ENCODE results near the gene HOXA3. TPM values are rescaled to one million over a fixed set of nuclear protein-coding genes. Genes with fewer than 3 reads are reported as not detected.

The HOXA3 gene
- total RNA-seq, 1 donor from 2014 or later = not detected

DNA sequence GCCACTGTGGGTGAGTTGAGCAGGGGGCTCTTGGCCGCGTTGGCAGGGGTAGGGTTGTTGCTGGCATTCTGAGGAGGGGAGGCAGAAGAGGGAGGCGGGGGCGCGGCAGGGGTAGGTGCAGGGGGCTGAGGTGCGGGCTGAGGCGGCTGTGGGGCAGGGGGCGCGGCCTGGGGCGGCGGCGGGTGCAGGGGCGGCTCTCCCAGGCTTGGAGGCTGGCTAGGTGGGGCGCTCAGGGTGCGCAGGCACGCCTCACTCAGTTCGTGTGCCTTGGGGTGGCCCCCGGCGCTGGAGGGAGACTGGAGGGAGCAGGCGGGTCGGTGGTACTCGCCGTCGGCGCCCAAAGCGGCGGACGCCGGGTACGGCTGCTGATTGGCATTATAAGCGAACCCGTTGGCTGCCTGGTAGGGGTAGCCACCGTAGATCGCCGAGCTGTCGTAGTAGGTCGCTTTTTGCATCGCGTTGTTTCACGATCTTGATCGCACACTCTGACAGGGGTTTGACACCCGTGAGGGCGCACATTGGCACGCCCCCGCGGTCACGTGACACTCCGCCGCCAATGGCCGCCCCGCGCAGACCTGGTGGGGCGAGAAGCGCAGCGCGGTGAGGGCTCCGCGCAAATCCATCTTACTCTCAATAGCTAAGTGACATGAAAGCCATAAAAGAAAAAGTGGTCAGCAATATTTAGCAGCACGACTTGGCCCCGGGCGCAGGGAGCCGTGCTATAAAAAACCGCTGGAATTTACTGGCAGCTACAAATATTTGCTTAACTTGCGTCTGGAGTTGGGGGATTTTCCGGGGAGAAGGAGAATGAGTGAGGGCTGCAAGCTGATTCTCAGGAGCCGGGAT lies 42.0 kb downstream of the HOXA3 start:
- Mint-ChIP-seq H3K9me3 (ENCODE audit: unreplicated experiment) (peaks cover 23% of the 10 kb centered on the region), H3K36me3 (ENCODE audit: low read depth, unreplicated experiment) (peaks cover 3% of the 10 kb centered on the region), H3K4me3 (ENCODE audit: unreplicated experiment) (no peak overlapping the region), H3K27ac (ENCODE audit: unreplicated experiment) (peak overlapping the region; percentile 58), H3K27me3 (ENCODE audit: low read depth, unreplicated experiment) (peaks cover 82% of the 10 kb centered on the region), H3K4me1 (ENCODE audit: low read depth, unreplicated experiment) (peaks cover 2% of the 10 kb centered on the region)
- peak overlapping the region; percentile 76 for H3K27ac ChIP-seq (ENCODE audit: low read depth, low read length)
- peaks cover 55% of the 10 kb centered on the region for H3K79me2 ChIP-seq (ENCODE audit: insufficient read depth, low read length)
- no peaks in the 10 kb centered on the region for H3K9me3 ChIP-seq (ENCODE audit: insufficient read depth, low read depth, low read length)
- FAIRE-seq (no peak), DNase-seq (ENCODE audit: low read depth) (peak; percentile 97)
- H3K4me1 ChIP-seq (ENCODE audit: insufficient read depth, low read length) = peaks cover 26% of the 10 kb centered on the region
- H3K9ac ChIP-seq (ENCODE audit: low read length) = peak overlapping the region; percentile 88
- H3K36me3 ChIP-seq (ENCODE audit: insufficient read depth, low read length) = no peaks in the 10 kb centered on the region
- H3K4me3 ChIP-seq (ENCODE audit: insufficient read depth, low read depth, low read length) = peak overlapping the region; percentile 14
- peak overlapping the region; percentile 3 for H2AFZ ChIP-seq (ENCODE audit: low read depth, low read length)
- peak overlapping the region; percentile 91 for H3K4me2 ChIP-seq (ENCODE audit: low read length)
- no peaks in the 10 kb centered on the region for H4K20me1 ChIP-seq (ENCODE audit: insufficient read depth, low read length)
- no peak for TF ChIP-seq EZH2 (IDR thresholded peaks at IDR 0.05; ENCODE audit: insufficient read depth, low read length)
- TF ChIP-seq, protein P1, sequence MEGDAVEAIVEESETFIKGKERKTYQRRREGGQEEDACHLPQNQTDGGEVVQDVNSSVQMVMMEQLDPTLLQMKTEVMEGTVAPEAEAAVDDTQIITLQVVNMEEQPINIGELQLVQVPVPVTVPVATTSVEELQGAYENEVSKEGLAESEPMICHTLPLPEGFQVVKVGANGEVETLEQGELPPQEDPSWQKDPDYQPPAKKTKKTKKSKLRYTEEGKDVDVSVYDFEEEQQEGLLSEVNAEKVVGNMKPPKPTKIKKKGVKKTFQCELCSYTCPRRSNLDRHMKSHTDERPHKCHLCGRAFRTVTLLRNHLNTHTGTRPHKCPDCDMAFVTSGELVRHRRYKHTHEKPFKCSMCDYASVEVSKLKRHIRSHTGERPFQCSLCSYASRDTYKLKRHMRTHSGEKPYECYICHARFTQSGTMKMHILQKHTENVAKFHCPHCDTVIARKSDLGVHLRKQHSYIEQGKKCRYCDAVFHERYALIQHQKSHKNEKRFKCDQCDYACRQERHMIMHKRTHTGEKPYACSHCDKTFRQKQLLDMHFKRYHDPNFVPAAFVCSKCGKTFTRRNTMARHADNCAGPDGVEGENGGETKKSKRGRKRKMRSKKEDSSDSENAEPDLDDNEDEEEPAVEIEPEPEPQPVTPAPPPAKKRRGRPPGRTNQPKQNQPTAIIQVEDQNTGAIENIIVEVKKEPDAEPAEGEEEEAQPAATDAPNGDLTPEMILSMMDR (IDR thresholded peaks at IDR 0.05; ENCODE audit: insufficient read depth, low read depth, low read length) = no peak
- H3K27me3 ChIP-seq (ENCODE audit: insufficient read depth, low read length) = peaks cover 56% of the 10 kb centered on the region

- H3K27me3 Mint-ChIP-seq (ENCODE audit: low read depth, unreplicated experiment) = peaks cover 83% of the 10 kb centered on the region
- no peak overlapping the region for H3K4me3 ChIP-seq (ENCODE audit: insufficient read depth, low read depth, low read length)
- no peaks in the 10 kb centered on the region for H3K9me3 ChIP-seq (ENCODE audit: insufficient read depth, low read depth, low read length)
- no peak for FAIRE-seq
- no peak overlapping the region for H3K4me3 Mint-ChIP-seq (ENCODE audit: unreplicated experiment)
- no peaks in the 10 kb centered on the region for H3K4me1 Mint-ChIP-seq (ENCODE audit: low read depth, unreplicated experiment)
- no peak overlapping the region for H2AFZ ChIP-seq (ENCODE audit: low read depth, low read length)
- peak overlapping the region; percentile 58 for H3K27ac Mint-ChIP-seq (ENCODE audit: unreplicated experiment)
- H3K4me1 ChIP-seq (ENCODE audit: insufficient read depth, low read length) = peaks cover 31% of the 10 kb centered on the region
- peak overlapping the region; percentile 68 for H3K9ac ChIP-seq (ENCODE audit: low read length)
- H3K4me2 ChIP-seq (ENCODE audit: low read length) = peak overlapping the region; percentile 91
- H3K27me3 ChIP-seq (ENCODE audit: insufficient read depth, low read length) = peaks cover 56% of the 10 kb centered on the region
- peaks cover 50% of the 10 kb centered on the region for H3K79me2 ChIP-seq (ENCODE audit: insufficient read depth, low read length)
- H3K36me3 Mint-ChIP-seq (ENCODE audit: low read depth, unreplicated experiment) = peaks cover 3% of the 10 kb centered on the region
- peak; percentile 14 for DNase-seq (ENCODE audit: low read depth)
- peak overlapping the region; percentile 70 for H3K27ac ChIP-seq (ENCODE audit: low read depth, low read length)
- no peaks in the 10 kb centered on the region for H3K36me3 ChIP-seq (ENCODE audit: insufficient read depth, low read length)
- no peak for TF ChIP-seq EZH2 (IDR thresholded peaks at IDR 0.05; ENCODE audit: insufficient read depth, low read length)
- TF ChIP-seq, protein P1 (IDR thresholded peaks at IDR 0.05; ENCODE audit: insufficient read depth, low read depth, low read length) = no peak
- H4K20me1 ChIP-seq (ENCODE audit: insufficient read depth, low read length) = no peaks in the 10 kb centered on the region
- peaks cover 23% of the 10 kb centered on the region for H3K9me3 Mint-ChIP-seq (ENCODE audit: unreplicated experiment)
Observed at GRCh38 chr7:27109466-27110185, 42.8 kb downstream of the HOXA3 start.
